Measurements from ENCODE around the gene FNDC8.
"Not testable (repeated sequence)": the region's sequence is repeated elsewhere in the genome, so short reads cannot be mapped to it uniquely, and the experiment has no call there.

The FNDC8 gene

GRCh38 chr17:35171834-35172233 lies 50.4 kb downstream of the FNDC8 start:
- DNase-seq (ENCODE audit: low read depth), result no peak

GRCh38 chr17:35172321-35172720 lies 50.9 kb downstream of the FNDC8 start:
- not testable (repeated sequence) for DNase-seq (ENCODE audit: low read depth)

- no peak for DNase-seq (ENCODE audit: low read depth)
Measured at GRCh38 chr17:35174835-35175334, 53.5 kb downstream of the FNDC8 start.

- no peak for DNase-seq (ENCODE audit: low read depth)
Measured at GRCh38 chr17:35175638-35176415, 54.4 kb downstream of the FNDC8 start.

- no peak for DNase-seq (ENCODE audit: low read depth)
Measured at GRCh38 chr17:35176897-35177296, 55.5 kb downstream of the FNDC8 start.

- DNase-seq (ENCODE audit: low read depth), result not testable (repeated sequence)
Measured at GRCh38 chr17:35179379-35179778, 58.0 kb downstream of the FNDC8 start.

Data from stimulated activated CD8-positive, alpha-beta memory T cell treated with anti-CD3 and anti-CD28 coated beads, Interleukin-12 subunit alpha, Interleukin-12 subunit beta, amount 100 ng/mL, for 4 hours (primary cell).